Measurements from ENCODE around the gene RAPGEF1.

The RAPGEF1 gene

GRCh38 chr9:131593091-131593820, 146.6 kb downstream of the RAPGEF1 start:
- no peak overlapping the region for H3K4me3 ChIP-seq (replicated peaks; ENCODE audit: insufficient read depth, low read length)
- no peaks in the 10 kb centered on the region for H3K27me3 ChIP-seq (ENCODE audit: insufficient read depth, poor library complexity, severe bottlenecking)
- no peak overlapping the region; the same call in 1 of the 2 replicates for H3K27ac ChIP-seq (replicated peaks)
- no peak for DNase-seq (ENCODE audit: low read depth in 1 of 2, low spot score in 1 of 2)
- no peak for TF ChIP-seq POLR2AphosphoS5 (IDR thresholded peaks at IDR 0.05; ENCODE audit: low read depth)
- no peak for TF ChIP-seq GABPA (IDR thresholded peaks at IDR 0.05; ENCODE audit: low read depth)
- TF ChIP-seq CTCF (IDR thresholded peaks at IDR 0.05; ENCODE audit: insufficient read depth, low read length): no peak
- TF ChIP-seq SPI1 (IDR thresholded peaks at IDR 0.05; ENCODE audit: borderline replicate concordance, low read depth): no peak
- TF ChIP-seq REST (IDR thresholded peaks at IDR 0.05; ENCODE audit: insufficient replicate concordance, low read depth): no peak

GRCh38 chr9:131591845-131592208, 148.0 kb downstream of the RAPGEF1 start:
- no peak overlapping the region for H3K4me3 ChIP-seq (replicated peaks; ENCODE audit: insufficient read depth, low read length)
- TF ChIP-seq GABPA (IDR thresholded peaks at IDR 0.05; ENCODE audit: low read depth) (no peak), CTCF (IDR thresholded peaks at IDR 0.05; ENCODE audit: insufficient read depth, low read length) (no peak), REST (IDR thresholded peaks at IDR 0.05; ENCODE audit: insufficient replicate concordance, low read depth) (no peak), POLR2AphosphoS5 (IDR thresholded peaks at IDR 0.05; ENCODE audit: low read depth) (no peak), SPI1 (IDR thresholded peaks at IDR 0.05; ENCODE audit: borderline replicate concordance, low read depth) (no peak)
- DNase-seq (ENCODE audit: low read depth in 1 of 2, low spot score in 1 of 2): no peak
- H3K27ac ChIP-seq (replicated peaks): no peak overlapping the region
- no peaks in the 10 kb centered on the region for H3K27me3 ChIP-seq (ENCODE audit: insufficient read depth, poor library complexity, severe bottlenecking)

GRCh38 chr9:131590907-131591844, 148.7 kb downstream of the RAPGEF1 start:
- peak; percentile 66 to 83 for DNase-seq (ENCODE audit: low read depth in 1 of 2, low spot score in 1 of 2)
- H3K27ac ChIP-seq (replicated peaks): peak overlapping the region; percentile 54
- no peak for TF ChIP-seq REST (IDR thresholded peaks at IDR 0.05; ENCODE audit: insufficient replicate concordance, low read depth)
- peak; percentile 61 for TF ChIP-seq CTCF (IDR thresholded peaks at IDR 0.05; ENCODE audit: insufficient read depth, low read length)
- H3K4me3 ChIP-seq (replicated peaks; ENCODE audit: insufficient read depth, low read length): no peak overlapping the region
- no peaks in the 10 kb centered on the region for H3K27me3 ChIP-seq (ENCODE audit: insufficient read depth, poor library complexity, severe bottlenecking)
